SH-SY5Y (cell line): ENCODE measurements around the gene NAGK.

Source experiments
- GATA2 ChIP-seq: IDR thresholded peaks from 2 replicates; pipeline ENCODE4 v1.6.1; 2011; ENCODE audit warnings: mild to moderate bottlenecking, low read depth, low read length
- GATA3 ChIP-seq: IDR thresholded peaks from 2 replicates; pipeline ENCODE4 v1.6.1; 2011; ENCODE audit warnings: low read depth, mild to moderate bottlenecking, low read length, moderate library complexity

The NAGK gene

DNA sequence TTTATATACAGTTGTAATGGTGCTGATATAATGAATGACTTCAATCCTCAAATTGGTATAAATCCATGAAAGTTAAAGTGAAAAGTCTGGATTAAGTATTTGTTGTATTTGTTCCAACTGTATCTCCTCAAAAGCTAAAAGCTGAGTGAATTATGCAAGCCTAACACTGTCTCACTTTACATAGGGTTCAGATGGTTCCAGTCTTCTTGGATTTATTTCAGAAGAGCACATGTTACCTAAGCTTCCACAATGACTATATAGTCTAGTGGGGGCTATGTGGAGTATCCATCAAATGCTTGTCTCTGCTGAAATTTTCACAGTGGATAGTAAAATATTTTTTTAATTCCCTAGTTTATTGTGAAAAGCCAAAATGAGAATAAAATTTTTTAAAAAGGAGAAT lies 48.6 kb downstream of the NAGK start:
- TF ChIP-seq GATA2 (no peak), GATA3 (no peak)

DNA sequence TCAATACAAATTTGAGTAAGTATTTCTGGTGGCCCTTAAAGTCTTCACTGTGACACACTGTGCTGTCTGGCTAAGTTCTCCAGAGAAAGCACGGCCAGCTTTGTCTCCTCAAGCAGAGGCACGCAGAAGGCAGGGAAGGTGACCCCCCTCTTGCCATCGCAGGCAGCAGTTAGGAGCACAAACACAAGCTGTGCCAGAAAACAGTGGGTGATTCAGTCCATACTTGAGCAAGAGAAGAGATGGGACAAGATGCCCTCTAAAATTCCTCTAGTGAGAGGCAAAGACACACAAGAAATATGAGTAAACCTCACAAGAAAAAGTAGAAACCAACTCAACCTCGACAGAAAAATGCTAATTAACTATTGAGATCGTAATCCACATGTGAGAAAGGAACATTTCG lies 51.7 kb downstream of the NAGK start:
- TF ChIP-seq GATA2 (no peak), GATA3 (no peak)

DNA sequence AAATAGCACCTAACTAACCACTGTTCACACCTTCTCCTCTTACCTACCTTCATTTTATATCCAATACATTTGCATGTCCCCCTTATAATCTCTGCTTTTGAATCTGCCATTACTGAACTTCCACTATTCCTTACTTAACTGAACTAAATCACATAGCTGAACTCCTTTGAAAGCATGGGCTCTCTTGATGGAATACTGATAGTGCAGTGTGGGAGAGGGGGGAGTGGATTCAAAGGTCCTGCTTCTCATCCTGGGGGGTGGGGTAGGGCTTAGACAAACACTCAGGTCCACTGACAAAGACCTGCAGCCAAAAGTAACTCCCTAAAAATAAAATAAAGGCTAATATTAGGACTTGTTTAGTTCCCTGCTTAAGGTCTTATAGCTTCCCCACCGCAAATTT lies 53.0 kb downstream of the NAGK start:
- TF ChIP-seq GATA2 (no peak), GATA3 (no peak)

DNA sequence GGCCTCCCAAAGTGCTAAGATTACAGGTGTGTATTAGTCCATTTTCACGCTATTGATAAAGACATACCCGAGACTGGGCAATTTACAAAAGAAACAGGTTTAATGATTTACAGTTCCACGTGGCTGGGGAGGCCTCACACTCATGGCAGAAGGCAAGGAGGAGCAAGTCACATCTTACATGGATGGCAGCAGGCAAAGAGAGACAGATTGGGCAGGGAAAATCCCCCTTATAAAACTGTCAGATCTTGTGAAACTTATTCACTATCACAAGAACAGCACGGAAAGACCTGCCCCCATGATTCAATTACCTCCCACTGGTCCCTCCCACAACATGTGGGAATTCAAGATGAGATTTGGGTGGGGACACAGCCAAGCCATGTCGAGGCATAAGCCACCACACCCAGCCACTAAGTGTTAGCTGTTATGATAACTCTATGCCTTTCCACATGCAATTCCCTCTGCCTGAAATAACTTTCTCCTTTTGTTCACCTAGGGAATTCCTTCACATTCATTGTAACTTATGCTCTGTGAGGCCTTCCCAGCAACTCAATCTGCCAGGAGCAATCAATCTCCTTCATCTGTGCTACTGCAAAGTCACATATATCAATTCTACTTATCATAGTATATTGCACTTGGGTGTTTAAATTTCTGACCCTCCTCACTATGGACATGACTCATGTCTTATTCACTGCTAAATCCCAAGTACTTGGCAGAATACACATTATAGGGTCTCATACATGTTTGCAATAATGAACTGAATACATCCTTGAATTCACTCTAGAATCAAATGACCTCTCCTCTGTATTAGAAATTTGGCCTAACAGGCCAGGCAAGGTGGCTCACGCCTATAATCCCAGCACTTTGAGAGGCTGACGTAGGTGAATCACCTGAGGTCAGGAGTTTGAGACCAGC lies 54.2 kb downstream of the NAGK start:
- no peak for TF ChIP-seq GATA2
- no peak for TF ChIP-seq GATA3

DNA sequence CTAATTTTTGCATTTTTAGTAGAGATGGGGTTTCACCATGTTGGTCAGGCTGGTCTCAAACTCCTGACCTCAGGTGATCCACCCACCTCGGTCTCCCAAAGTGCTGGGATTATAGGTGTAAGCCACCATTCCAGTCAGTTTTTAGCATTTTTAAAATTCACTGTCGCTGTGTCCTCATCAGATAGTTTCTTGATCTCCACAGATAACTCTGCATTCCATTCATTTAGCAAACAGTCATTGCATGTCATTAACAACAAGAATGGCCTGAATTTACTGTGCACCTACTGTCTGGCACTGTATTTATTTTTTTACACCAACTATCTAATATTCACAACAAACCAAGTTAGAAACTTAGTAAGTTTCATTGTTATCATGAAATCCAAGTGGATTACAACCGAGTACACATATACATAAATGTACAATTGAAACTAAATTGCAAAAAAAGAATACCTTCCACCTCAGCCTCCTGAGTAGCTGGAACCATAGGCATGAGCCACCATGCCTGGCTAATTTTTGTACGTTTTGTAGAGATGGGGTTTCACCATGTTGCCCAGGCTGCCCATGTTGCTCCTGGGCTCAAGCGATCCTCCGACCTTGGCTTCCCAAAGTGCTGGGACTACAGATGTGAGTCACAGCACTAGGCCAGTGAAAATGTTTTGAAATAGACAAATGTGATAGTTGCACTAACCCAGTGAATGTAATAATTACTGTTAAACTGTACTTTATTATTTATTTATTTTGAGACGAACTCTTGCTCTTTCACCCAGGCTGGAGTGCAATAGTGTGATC lies 57.3 kb downstream of the NAGK start:
- TF ChIP-seq GATA3 (no peak), GATA2 (no peak)

DNA sequence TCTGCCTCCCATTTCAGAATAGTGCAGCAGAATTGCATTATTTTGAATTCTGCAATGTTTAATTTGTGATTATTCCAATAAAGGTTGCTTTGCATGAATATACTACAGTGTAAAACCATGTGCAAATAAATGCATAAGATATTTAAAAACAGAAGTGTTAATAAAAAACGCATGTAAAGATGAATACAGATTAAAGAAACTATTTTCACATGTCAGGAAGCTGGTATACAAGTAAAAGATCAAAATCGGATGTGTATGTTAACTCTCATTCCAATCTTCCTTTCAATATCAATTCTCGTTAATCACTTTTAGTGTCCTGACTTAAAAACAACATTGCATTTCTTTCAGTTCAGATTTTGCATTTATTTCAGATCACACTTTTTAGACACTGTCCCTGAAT lies 58.5 kb downstream of the NAGK start:
- TF ChIP-seq GATA3 (no peak), GATA2 (no peak)
